ENCODE measurements around the gene TNFRSF4. TPM values are rescaled to one million over a fixed set of nuclear protein-coding genes. Genes with fewer than 3 reads are reported as not detected.

TNFRSF4 gene
- total and polyA plus RNA-seq, 2 of the 8 experiments (the other 6 are each of a cell fraction or from before 2014, with no cell fraction given) = 0.06 TPM; not detected in 1

DNA sequence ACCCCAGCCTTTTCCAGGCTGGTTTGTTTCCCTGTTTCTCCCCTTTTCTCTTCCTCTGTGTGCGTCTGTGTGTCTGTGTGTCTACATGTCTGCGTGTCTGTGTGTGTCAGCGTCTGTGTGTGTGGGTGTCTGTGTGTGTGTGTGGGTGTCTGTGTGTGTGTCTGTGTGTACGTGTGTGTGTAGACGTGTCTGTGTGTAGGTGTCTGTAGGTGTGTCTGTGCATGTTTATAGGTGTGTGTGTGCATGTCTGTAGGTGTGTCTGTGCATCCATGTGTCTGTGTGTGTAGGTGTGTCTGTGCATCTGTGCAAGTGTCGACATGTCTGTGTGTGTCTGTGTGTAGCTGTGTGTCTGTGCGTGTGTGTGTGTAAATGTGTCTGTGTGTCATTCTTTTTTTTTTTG, 37.0 kb downstream of the TNFRSF4 start (continued):
- TF ChIP-seq, protein P1, sequence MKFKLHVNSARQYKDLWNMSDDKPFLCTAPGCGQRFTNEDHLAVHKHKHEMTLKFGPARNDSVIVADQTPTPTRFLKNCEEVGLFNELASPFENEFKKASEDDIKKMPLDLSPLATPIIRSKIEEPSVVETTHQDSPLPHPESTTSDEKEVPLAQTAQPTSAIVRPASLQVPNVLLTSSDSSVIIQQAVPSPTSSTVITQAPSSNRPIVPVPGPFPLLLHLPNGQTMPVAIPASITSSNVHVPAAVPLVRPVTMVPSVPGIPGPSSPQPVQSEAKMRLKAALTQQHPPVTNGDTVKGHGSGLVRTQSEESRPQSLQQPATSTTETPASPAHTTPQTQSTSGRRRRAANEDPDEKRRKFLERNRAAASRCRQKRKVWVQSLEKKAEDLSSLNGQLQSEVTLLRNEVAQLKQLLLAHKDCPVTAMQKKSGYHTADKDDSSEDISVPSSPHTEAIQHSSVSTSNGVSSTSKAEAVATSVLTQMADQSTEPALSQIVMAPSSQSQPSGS (IDR thresholded peaks at IDR 0.05; ENCODE audit: low read length) = no peak
- TF ChIP-seq RBBP5 (IDR thresholded peaks at IDR 0.05; ENCODE audit: borderline replicate concordance, low read depth, low read length) = no peak
- no peak for TF ChIP-seq SP2 (IDR thresholded peaks at IDR 0.05; ENCODE audit: low read length)
- TF ChIP-seq SIX5 (IDR thresholded peaks at IDR 0.05; ENCODE audit: low read depth, low read length) = no peak
- TF ChIP-seq SAP30 (IDR thresholded peaks at IDR 0.05; ENCODE audit: insufficient read depth, insufficient replicate concordance, low read length) = no peak
- no peak for TF ChIP-seq BRCA1 (IDR thresholded peaks at IDR 0.05; ENCODE audit: low read depth, low read length)
